ENCODE results near the gene SIRPA.

- TF ChIP-seq EP300 (IDR thresholded peaks at IDR 0.05; ENCODE audit: borderline replicate concordance) (no peak), EGR1 (IDR thresholded peaks at IDR 0.05) (no peak), TAF1 (IDR thresholded peaks at IDR 0.05; ENCODE audit: low read depth) (no peak), CEBPB (IDR thresholded peaks at IDR 0.05) (no peak)
These were observed 63.9 kb downstream of the SIRPA start for GRCh38 chr20:1959156-1959555.
